GM12892 (cell line): ENCODE data around the gene XPO6.

Source experiments
- POLR2A ChIP-seq: IDR thresholded peaks from 2 replicates; pipeline ENCODE4 v1.6.1; 2011; ENCODE audit warnings: low read depth, low read length, control low read depth
- POLR2AphosphoS5 ChIP-seq: IDR thresholded peaks from 2 replicates; pipeline ENCODE4 v1.6.1; 2011; ENCODE audit warnings: low read depth, low read length, control low read depth

DNA sequence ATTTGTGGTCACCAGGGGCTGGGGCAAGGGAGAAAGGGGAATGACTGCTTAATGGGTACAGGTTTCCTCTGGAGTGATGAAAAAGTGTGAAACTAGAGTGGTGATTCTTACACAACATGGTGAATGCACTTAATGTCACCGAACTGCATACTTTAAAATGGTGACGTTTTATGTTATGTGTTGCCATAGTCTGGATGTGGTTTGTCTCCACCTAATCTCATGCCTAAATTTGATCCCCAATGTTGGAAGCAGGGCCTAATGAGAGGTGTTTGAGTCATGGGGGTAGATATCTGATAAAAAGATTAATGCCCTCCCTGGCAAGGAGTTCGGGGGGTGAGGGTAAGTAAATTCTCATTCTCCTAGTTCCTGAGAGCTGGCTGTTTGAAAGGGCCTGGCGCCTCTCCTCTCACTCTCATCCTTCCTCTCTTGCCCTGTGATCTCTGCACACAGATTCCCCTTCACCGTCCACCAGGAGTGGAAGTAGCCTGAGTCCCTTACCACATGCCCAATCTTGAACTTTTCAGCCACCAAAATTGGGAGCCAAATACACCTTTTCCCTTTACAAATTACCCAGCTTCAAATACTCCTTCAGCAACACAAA lies 15.3 kb downstream of the XPO6 start:
- TF ChIP-seq POLR2AphosphoS5 (no peak), POLR2A (no peak)
